Esophagus squamous epithelium (tissue), 5 donors: ENCODE measurements around the gene CD27. TPM values are rescaled to one million over a fixed set of nuclear protein-coding genes. Genes with fewer than 3 reads are reported as not detected.
"Not testable (repeated sequence)": the region's sequence is repeated elsewhere in the genome, so short reads cannot be mapped to it uniquely, and the experiment has no call there.

Source experiments
- DNase-seq: peaks from one replicate; lab custom pipeline; 2025; lab: John Stamatoyannopoulos, UW
- H3K27ac ChIP-seq, 4 donors: fragments of 200-600 bp; sonication (generic); one replicate each; pipeline ENCODE4 v1.5.1; 2016 to 2019; ENCODE audit warnings: mild to moderate bottlenecking in 1 of 4
- H3K27me3 ChIP-seq, 4 donors: fragments of 200-600 bp; sonication (generic); 1 replicate in 3 of 4; 2 replicates in 1 of 4; pipeline versions ENCODE4 v1.5.1 to v1.6.0; 2017 to 2021; ENCODE audit warnings: antibody characterized with exemption in 1 of 4
- H3K36me3 ChIP-seq, 3 donors: fragments of 200-600 bp; sonication (generic); one replicate each; pipeline ENCODE4 v1.5.1; 2016 to 2019
- H3K4me1 ChIP-seq, 3 donors: fragments of 200-600 bp; sonication (generic); one replicate each; pipeline ENCODE4 v1.5.1; 2017 to 2019
- H3K4me3 ChIP-seq, 4 donors: fragments of 200-600 bp; sonication (generic); 1 replicate in 3 of 4; 2 replicates in 1 of 4; pipeline ENCODE4 v1.5.1; 2016 to 2019; ENCODE audit warnings: mild to moderate bottlenecking in 2 of 4, moderate library complexity in 1 of 4
- H3K9me3 ChIP-seq, 3 donors: fragments of 200-600 bp; sonication (generic); one replicate each; pipeline ENCODE4 v1.5.1; 2016 to 2019
- CTCF ChIP-seq, 6 experiments: fragments of 450-650 bp in 4 of 6; fragments of 200-600 bp in 2 of 6; sonication (generic) in 2 of 6; IDR thresholded peaks; one replicate each; pipeline ENCODE4 v1.5.1; 2016 to 2019; ENCODE audit warnings: antibody characterized with exemption in 6 of 6, mild to moderate bottlenecking in 4 of 6, moderate library complexity in 4 of 6
- POLR2A ChIP-seq, 4 donors: fragments of 450-650 bp; IDR thresholded peaks; one replicate each; pipeline ENCODE4 v1.6.1; 2017; ENCODE audit warnings: antibody characterized with exemption in 4 of 4, mild to moderate bottlenecking in 4 of 4, moderate library complexity in 3 of 4
- WGBS, 2 donors: methylation state at CpG; one replicate each; pipeline ENCODE4 v1.1.5; 2018; 5-methylcytosine and 5-hydroxymethylcytosine counted together
- intact Hi-C: fragments of 100-400 bp; cut with DNase I; formaldehyde crosslinking; loops from one replicate; pipeline ENCODE4 v1.15.0; 2022
- total RNA-seq, 4 donors: library from RNA; depleted of rRNA; stranded (reverse); fragments of >200 nt; gene quantifications; one replicate each; pipeline ENCODE4 v1.1.0, GENCODE V29; 2016
- donor health status: DM: yes; HTN: yes; CAD: no.

CD27 gene
- total RNA-seq, 4 donors from 2014 or later, result 0.49 to 4.2 (median 2.9) TPM

- no peak for DNase-seq
- H3K4me3 ChIP-seq, result no peak overlapping the region
- no peaks in the 10 kb centered on the region for H3K27me3 ChIP-seq
- H3K4me1 ChIP-seq, result peaks cover 6 to 43% (median 23%) of the 10 kb centered on the region in 3 donors
- no peaks in the 10 kb centered on the region for H3K9me3 ChIP-seq
- no peak overlapping the region for H3K27ac ChIP-seq
- intact Hi-C loops, result loop anchor here (10.0 kb wide), 1 partner anchor 62 kb away; the partner anchor contains the start of gene GAPDH
- TF ChIP-seq CTCF (IDR thresholded peaks at IDR 0.05) (no peak), POLR2A (IDR thresholded peaks at IDR 0.05) (no peak)
- WGBS, 2 donors, result 88% methylated on average over 11 of the region's 11 CpGs
- H3K36me3 ChIP-seq, result no peaks in the 10 kb centered on the region
These were observed 27.7 kb downstream of the CD27 start for GRCh38 chr12:6472491-6472890.

GRCh38 chr12:6475233-6475975 lies 30.6 kb downstream of the CD27 start:
- not testable (repeated sequence) for H3K27ac ChIP-seq
- WGBS, 2 donors, result 85 to 95% methylated on average over 2 to 5 of the region's 48 CpGs

GRCh38 chr12:6476489-6476888 lies 31.7 kb downstream of the CD27 start:
- TF ChIP-seq CTCF (IDR thresholded peaks at IDR 0.05) (no peak), POLR2A (IDR thresholded peaks at IDR 0.05) (no peak)
- Histone ChIP-seq H3K4me3 (no peak overlapping the region), H3K27ac (no peak overlapping the region), H3K27me3 (no peaks in the 10 kb centered on the region), H3K36me3 (no peaks in the 10 kb centered on the region), H3K9me3 (no peaks in the 10 kb centered on the region), H3K4me1 (peaks cover 0 to 9% (median under 1%) of the 10 kb centered on the region in 3 donors)
- DNase-seq, result no peak
- 12 to 37% methylated on average over 3 of the region's 3 CpGs for WGBS, 2 donors
- intact Hi-C loops, result loop anchor here (10.0 kb wide), 1 partner anchor 58 kb away; the partner anchor contains the start of gene GAPDH

More at GRCh38 chr12:6475233-6475975, 30.6 kb downstream of the CD27 start:
- H3K27me3 ChIP-seq, H3K9me3 ChIP-seq, DNase-seq, H3K36me3 ChIP-seq, H3K4me3 ChIP-seq: not testable (repeated sequence)
- intact Hi-C loops, result loop anchor here (10.0 kb wide), 1 partner anchor 59 kb away; the partner anchor contains the start of gene GAPDH
- peaks cover 4 to 14% (median 6%) of the 10 kb centered on the region in 3 donors for H3K4me1 ChIP-seq

GRCh38 chr12:6477601-6478377 lies 33.0 kb downstream of the CD27 start:
- WGBS, 2 donors, result 79 to 90% methylated on average over 8 to 20 of the region's 37 CpGs
- H3K4me1 ChIP-seq, H3K27ac ChIP-seq, H3K4me3 ChIP-seq, H3K9me3 ChIP-seq, H3K36me3 ChIP-seq, DNase-seq, H3K27me3 ChIP-seq: not testable (repeated sequence)
- intact Hi-C loops, result loop anchor here (10.0 kb wide), 1 partner anchor 57 kb away; the partner anchor contains the start of gene GAPDH

GRCh38 chr12:6478416-6478815 lies 33.7 kb downstream of the CD27 start:
- no peaks in the 10 kb centered on the region for H3K9me3 ChIP-seq
- H3K4me3 ChIP-seq, result no peak overlapping the region
- H3K4me1 ChIP-seq, result peaks cover 0 to 7% (median 0%) of the 10 kb centered on the region in 3 donors
- no peak overlapping the region for H3K27ac ChIP-seq
- DNase-seq, result no peak
- H3K27me3 ChIP-seq, result no peaks in the 10 kb centered on the region
- intact Hi-C loops, result loop anchor here (10.0 kb wide), 1 partner anchor 56 kb away; the partner anchor contains the start of gene GAPDH
- 96 to 100% methylated on average over 2 to 4 of the region's 20 CpGs for WGBS, 2 donors
- TF ChIP-seq POLR2A (IDR thresholded peaks at IDR 0.05), result no peak
- no peak for TF ChIP-seq CTCF (IDR thresholded peaks at IDR 0.05)
- H3K36me3 ChIP-seq, result no peaks in the 10 kb centered on the region
